OCI-LY7 (cell line): Measurements from ENCODE around the gene CUEDC2. TPM values are rescaled to one million over a fixed set of nuclear protein-coding genes. Genes with fewer than 3 reads are reported as not detected.

Experiments
- BruUV-seq: library from RNA; stranded (reverse); fragments of 400-500 nt; replicated peaks from 2 replicates; lab custom pipeline; 2021; lab: Mats Ljungman, UMichigan
- CTCF ChIA-PET: fragments of 300-600 bp; sonication (Branson Sonifier 250); formaldehyde crosslinking; loops from one replicate; lab custom pipeline; 2022; ENCODE audit warnings: antibody characterized with exemption; ENCODE audit not compliant: unreplicated experiment; lab: Charles Lee
- POLR2A ChIA-PET: fragments of 300-600 bp; sonication (Branson Sonifier 250); formaldehyde crosslinking; loops from one replicate; lab custom pipeline; 2022; ENCODE audit warnings: antibody characterized with exemption; lab: Charles Lee
- DNase-seq: peaks from one replicate; pipeline ENCODE4 v3.0.0-alpha.2; 2015; ENCODE audit warnings: low spot score
- H2AFZ ChIP-seq: fragments of 200-600 bp; sonication (generic), shearing (Covaris generic); 2 replicates; pipeline ENCODE4 v1.6.1; 2014; ENCODE audit warnings: mild to moderate bottlenecking, antibody characterized with exemption, low read length, moderate library complexity
- H3K27ac ChIP-seq: fragments of 200-600 bp; sonication (generic); 2 replicates; pipeline ENCODE4 v1.5.1; 2014; ENCODE audit warnings: mixed run types, low read depth, mild to moderate bottlenecking, moderate library complexity, low read length, inconsistent platforms; ENCODE audit not compliant: poor library complexity, severe bottlenecking
- H3K36me3 ChIP-seq: fragments of 200-600 bp; sonication (generic); 2 replicates; pipeline ENCODE4 v1.6.1; 2014; ENCODE audit warnings: mild to moderate bottlenecking, antibody characterized with exemption, low read length, moderate library complexity, mixed read lengths; ENCODE audit not compliant: insufficient read depth
- H3K4me1 ChIP-seq: fragments of 200-600 bp; sonication (generic); 2 replicates; pipeline ENCODE4 v1.5.1; 2014; ENCODE audit warnings: mild to moderate bottlenecking, low read length; ENCODE audit not compliant: insufficient read depth, poor library complexity, severe bottlenecking
- H3K4me2 ChIP-seq: fragments of 200-600 bp; sonication (generic); 2 replicates; pipeline ENCODE4 v1.6.1; 2014; ENCODE audit warnings: mild to moderate bottlenecking, low read length
- H3K4me3 ChIP-seq: fragments of 200-600 bp; sonication (generic); 2 replicates; pipeline ENCODE4 v1.5.1; 2014; ENCODE audit warnings: mild to moderate bottlenecking, low read depth, low read length; ENCODE audit not compliant: poor library complexity, severe bottlenecking
- H3K79me2 ChIP-seq: fragments of 200-600 bp; sonication (generic); 2 replicates; pipeline ENCODE4 v1.6.1; 2016; ENCODE audit warnings: low read depth, mild to moderate bottlenecking, low read length, moderate library complexity, mixed read lengths; ENCODE audit not compliant: insufficient read depth
- H3K9me2 ChIP-seq: fragments of 200-600 bp; sonication (generic); 2 replicates; pipeline ENCODE4 v1.6.1; 2016; ENCODE audit warnings: mild to moderate bottlenecking, low read length, mixed read lengths; ENCODE audit not compliant: insufficient read depth
- H3K9me3 ChIP-seq: fragments of 200-600 bp; sonication (generic); 2 replicates; pipeline ENCODE4 v1.6.1; 2014; ENCODE audit warnings: mild to moderate bottlenecking, mixed run types, low read length, mixed read lengths
- H4K20me1 ChIP-seq: fragments of 200-600 bp; sonication (generic); 2 replicates; pipeline ENCODE4 v1.6.1; 2014; ENCODE audit warnings: mild to moderate bottlenecking, antibody characterized with exemption, low read length, moderate library complexity, mixed read lengths; ENCODE audit not compliant: insufficient read depth
- EZH2phosphoT487 ChIP-seq: fragments of 200-600 bp; sonication (generic); IDR thresholded peaks from 2 replicates; pipeline ENCODE4 v1.6.1; 2018; ENCODE audit warnings: low read depth, borderline replicate concordance, mild to moderate bottlenecking, mixed run types, antibody characterized with exemption, low read length, moderate library complexity, mixed read lengths
- intact Hi-C: fragments of 100-400 bp; cut with micrococcal nuclease; formaldehyde crosslinking; loops from one replicate; pipeline ENCODE4 v1.10.0; 2022; ENCODE audit not compliant: unreplicated experiment
- total RNA-seq, 2 experiments: library from RNA; depleted of rRNA in 1 of 2; stranded (reverse); fragments of >200 nt in 1 of 2; shearing (Covaris generic) in 1 of 2; gene quantifications; 2 replicates each; pipeline ENCODE4 v1.2.3, GENCODE V29; 2014 to 2022
- TF ChIP-seq, protein P1 (sequence below): fragments of 200-600 bp; sonication (generic); conservative IDR thresholded peaks from 2 replicates; pipeline ENCODE4 v1.5.1; 2014; ENCODE audit warnings: mild to moderate bottlenecking, antibody characterized with exemption, low read length, moderate library complexity, mixed read lengths

The CUEDC2 gene
- total RNA-seq, 2 experiments from 2014 or later: 48.9 to 73.3 TPM

DNA sequence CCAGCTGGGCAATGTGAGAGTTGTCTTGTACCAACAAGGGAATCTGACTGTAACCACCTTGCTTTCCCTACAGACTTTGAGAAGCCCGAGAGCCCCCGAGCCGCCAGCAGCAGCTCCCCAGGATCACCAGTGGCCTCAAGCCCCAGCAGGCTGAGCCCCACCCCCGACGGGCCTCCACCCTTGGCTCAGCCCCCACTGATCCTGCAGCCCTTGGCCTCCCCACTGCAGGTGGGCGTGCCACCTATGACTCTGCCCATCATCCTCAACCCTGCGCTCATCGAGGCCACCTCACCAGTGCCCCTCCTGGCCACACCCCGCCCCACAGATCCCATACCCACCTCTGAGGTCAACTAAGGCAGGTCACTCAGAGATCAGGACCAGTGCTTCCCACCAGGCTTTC, 50.4 kb downstream of the CUEDC2 start:
- no TSS peak for BruUV-seq
- H3K4me2 ChIP-seq: no peak overlapping the region
- POLR2A ChIA-PET: interaction anchor here (0.7 kb wide), 1 partner anchor 79 kb away, joined by 5 read pairs; no protein-coding TSS in a partner anchor
- no peaks in the 10 kb centered on the region for H3K9me3 ChIP-seq
- DNase-seq: no peak
- no peaks in the 10 kb centered on the region for H4K20me1 ChIP-seq
- TF ChIP-seq, protein P1, sequence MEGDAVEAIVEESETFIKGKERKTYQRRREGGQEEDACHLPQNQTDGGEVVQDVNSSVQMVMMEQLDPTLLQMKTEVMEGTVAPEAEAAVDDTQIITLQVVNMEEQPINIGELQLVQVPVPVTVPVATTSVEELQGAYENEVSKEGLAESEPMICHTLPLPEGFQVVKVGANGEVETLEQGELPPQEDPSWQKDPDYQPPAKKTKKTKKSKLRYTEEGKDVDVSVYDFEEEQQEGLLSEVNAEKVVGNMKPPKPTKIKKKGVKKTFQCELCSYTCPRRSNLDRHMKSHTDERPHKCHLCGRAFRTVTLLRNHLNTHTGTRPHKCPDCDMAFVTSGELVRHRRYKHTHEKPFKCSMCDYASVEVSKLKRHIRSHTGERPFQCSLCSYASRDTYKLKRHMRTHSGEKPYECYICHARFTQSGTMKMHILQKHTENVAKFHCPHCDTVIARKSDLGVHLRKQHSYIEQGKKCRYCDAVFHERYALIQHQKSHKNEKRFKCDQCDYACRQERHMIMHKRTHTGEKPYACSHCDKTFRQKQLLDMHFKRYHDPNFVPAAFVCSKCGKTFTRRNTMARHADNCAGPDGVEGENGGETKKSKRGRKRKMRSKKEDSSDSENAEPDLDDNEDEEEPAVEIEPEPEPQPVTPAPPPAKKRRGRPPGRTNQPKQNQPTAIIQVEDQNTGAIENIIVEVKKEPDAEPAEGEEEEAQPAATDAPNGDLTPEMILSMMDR: no peak
- no peak for TF ChIP-seq EZH2phosphoT487
- no peak overlapping the region for H3K4me3 ChIP-seq
- intact Hi-C loops: no loop called here
- no peaks in the 10 kb centered on the region for H3K79me2 ChIP-seq
- H2AFZ ChIP-seq: no peak overlapping the region
- H3K36me3 ChIP-seq: peaks cover 42% of the 10 kb centered on the region
- peaks cover 12% of the 10 kb centered on the region for H3K4me1 ChIP-seq
- CTCF ChIA-PET: interaction anchor here (0.6 kb wide), 1 partner anchor 11 kb away, joined by 3 read pairs; no protein-coding TSS in a partner anchor
- no peak overlapping the region for H3K27ac ChIP-seq
- no peaks in the 10 kb centered on the region for H3K9me2 ChIP-seq

- ChIA-PET CTCF (interaction anchor here (1.9 kb wide), 1 partner anchor 144 kb away, joined by 4 read pairs; no protein-coding TSS in a partner anchor), POLR2A (no interaction called here)
- no peak overlapping the region for H3K4me3 ChIP-seq
- H3K36me3 ChIP-seq: peaks cover 56% of the 10 kb centered on the region
- H4K20me1 ChIP-seq: no peaks in the 10 kb centered on the region
- no peaks in the 10 kb centered on the region for H3K9me2 ChIP-seq
- BruUV-seq: no TSS peak
- H3K9me3 ChIP-seq: no peaks in the 10 kb centered on the region
- TF ChIP-seq EZH2phosphoT487: no peak
- TF ChIP-seq, protein P1: no peak
- intact Hi-C loops: no loop called here
- peaks cover under 1% of the 10 kb centered on the region for H3K4me1 ChIP-seq
- no peak for DNase-seq
- H3K79me2 ChIP-seq: no peaks in the 10 kb centered on the region
- H3K4me2 ChIP-seq: no peak overlapping the region
- H2AFZ ChIP-seq: no peak overlapping the region
- H3K27ac ChIP-seq: no peak overlapping the region
These were observed 53.0 kb downstream of the CUEDC2 start for GRCh38 chr10:102379383-102379782.

DNA sequence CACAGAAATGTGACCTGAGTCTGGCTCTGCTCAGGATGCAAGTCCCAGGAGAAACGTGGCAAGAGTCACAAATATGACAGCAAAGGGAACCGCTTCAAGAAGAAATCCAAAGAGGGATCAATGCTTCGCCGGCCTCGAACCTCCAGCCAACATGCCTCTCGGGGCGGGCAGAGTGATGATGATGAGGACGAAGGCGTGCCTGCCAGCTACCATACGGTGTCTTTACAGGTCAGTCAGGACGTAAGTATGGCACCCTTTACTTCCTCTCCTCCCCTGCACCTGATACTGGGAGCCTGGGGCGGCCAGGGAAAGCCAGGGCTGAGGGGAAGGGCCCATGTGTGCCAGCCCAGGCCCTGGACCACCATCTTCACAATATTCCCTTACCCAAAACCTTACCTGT, 55.5 kb downstream of the CUEDC2 start:
- H4K20me1 ChIP-seq: no peaks in the 10 kb centered on the region
- POLR2A ChIA-PET: no interaction called here
- peaks cover 59% of the 10 kb centered on the region for H3K36me3 ChIP-seq
- no peaks in the 10 kb centered on the region for H3K79me2 ChIP-seq
- CTCF ChIA-PET: no interaction called here
- TF ChIP-seq, protein P1: no peak
- no peak for TF ChIP-seq EZH2phosphoT487
- H3K4me3 ChIP-seq: no peak overlapping the region
- H2AFZ ChIP-seq: no peak overlapping the region
- DNase-seq: no peak
- H3K4me2 ChIP-seq: no peak overlapping the region
- no peaks in the 10 kb centered on the region for H3K9me3 ChIP-seq
- H3K27ac ChIP-seq: no peak overlapping the region
- intact Hi-C loops: no loop called here
- no TSS peak for BruUV-seq
- H3K4me1 ChIP-seq: no peaks in the 10 kb centered on the region
- H3K9me2 ChIP-seq: no peaks in the 10 kb centered on the region
